Measurements from ENCODE around the gene PACS2.

- TF ChIP-seq CTCF (IDR thresholded peaks at IDR 0.05), result no peak
- TF ChIP-seq EP300 (IDR thresholded peaks at IDR 0.05), result no peak
Observed at GRCh38 chr14:105309371-105309770, 5.2 kb upstream of the PACS2 start.
